HG03442 (cell line): ENCODE measurements around the gene FAM53A.
"Not testable (repeated sequence)": the region's sequence is repeated elsewhere in the genome, so short reads cannot be mapped to it uniquely, and the experiment has no call there.

Source experiments
- ATAC-seq: cut with Tn5 transposase; IDR thresholded peaks from one replicate; pipeline ENCODE4 v1.9.1; 2021; ENCODE audit warnings: mild to moderate bottlenecking, moderate library complexity; ENCODE audit not compliant: unreplicated experiment

FAM53A gene

DNA sequence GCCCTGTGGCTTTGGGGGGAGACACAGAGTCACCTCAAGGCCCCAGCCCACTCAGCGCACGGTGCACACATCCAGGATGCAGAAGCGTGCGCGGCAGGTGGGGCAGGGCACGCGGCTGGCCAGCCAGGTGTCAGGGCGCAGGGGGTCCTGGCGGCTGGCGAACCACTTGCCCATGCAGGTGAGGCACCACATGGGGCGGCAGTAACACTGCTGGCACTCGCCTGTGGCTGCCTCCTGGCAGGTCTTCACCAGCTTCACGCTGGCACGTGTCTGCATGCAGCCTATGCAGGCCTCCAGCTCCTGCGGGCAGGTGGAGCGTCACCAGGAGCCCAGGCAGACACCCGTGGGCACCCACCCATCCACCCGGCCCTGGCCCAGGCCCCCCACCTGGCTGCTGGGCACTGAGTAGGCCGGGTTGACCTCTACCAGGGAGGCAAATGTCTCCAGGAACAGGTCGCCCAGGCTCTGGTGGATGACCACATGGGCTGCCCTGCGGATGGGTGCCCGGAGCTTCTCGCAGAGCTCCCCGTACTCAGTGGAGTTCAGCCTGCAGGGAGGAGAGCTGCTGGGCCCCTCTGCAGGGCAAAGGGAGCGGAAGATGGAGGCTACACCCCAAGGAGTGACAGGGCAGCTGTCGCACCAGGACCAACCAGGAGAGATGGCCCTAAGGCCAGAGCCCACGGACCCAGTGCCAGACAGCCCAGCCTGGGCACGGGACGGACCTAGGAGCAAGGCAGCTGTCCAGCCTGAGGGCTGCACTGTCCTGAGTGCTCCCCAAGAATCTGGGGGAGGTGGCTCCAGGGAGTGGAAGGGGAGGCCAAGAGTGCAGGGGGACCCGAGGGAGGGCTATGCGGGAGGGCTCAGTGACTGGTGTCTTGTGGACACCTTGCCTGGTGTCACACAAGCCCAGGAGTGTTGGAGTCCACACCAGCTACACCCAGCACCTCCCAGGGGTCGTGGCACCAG, 33.3 kb upstream of the FAM53A start:
- ATAC-seq = no peak

- ATAC-seq = no peak
Measured at GRCh38 chr4:1716065-1716945, 32.2 kb upstream of the FAM53A start.

DNA sequence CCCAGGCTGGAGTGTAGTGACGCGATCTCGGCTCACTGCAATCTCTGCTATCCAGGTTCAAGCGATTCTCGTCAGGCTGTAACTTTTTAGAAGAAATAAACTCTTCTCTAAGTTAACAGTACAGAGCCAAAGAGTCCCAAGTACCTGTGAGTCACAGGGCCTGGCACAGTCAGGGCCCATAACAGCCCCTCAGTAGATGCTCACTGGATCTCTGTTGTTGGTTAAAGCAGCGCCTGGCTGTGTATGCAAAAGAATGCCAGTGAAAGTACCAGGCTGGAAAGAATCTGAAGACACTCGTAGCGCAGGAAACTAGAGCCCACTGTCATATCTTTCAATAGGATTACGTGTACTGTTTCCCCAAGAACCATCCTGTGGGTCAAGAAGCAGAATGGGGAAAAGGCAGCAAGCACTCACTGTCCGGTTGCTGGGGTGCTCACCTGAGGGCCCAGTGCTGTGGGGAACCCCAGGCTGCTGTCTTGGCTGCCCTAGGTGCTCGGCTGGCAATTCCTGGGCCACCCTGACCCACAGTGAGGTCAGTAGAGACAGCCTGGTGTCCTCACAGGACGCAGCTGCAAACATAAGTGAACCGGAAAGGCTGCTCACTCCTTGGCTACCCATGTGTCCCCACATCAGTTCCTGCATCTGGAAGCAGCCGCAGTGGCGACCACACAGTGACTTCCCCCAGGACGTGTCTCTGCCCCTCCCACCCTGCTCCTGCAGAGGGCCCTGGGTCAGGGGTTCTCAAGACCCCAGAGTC, 31.1 kb upstream of the FAM53A start:
- ATAC-seq = no peak

- ATAC-seq = no peak
Measured at GRCh38 chr4:1714303-1715001, 30.3 kb upstream of the FAM53A start.

GRCh38 chr4:1713003-1713851, 29.1 kb upstream of the FAM53A start:
- no peak for ATAC-seq

DNA sequence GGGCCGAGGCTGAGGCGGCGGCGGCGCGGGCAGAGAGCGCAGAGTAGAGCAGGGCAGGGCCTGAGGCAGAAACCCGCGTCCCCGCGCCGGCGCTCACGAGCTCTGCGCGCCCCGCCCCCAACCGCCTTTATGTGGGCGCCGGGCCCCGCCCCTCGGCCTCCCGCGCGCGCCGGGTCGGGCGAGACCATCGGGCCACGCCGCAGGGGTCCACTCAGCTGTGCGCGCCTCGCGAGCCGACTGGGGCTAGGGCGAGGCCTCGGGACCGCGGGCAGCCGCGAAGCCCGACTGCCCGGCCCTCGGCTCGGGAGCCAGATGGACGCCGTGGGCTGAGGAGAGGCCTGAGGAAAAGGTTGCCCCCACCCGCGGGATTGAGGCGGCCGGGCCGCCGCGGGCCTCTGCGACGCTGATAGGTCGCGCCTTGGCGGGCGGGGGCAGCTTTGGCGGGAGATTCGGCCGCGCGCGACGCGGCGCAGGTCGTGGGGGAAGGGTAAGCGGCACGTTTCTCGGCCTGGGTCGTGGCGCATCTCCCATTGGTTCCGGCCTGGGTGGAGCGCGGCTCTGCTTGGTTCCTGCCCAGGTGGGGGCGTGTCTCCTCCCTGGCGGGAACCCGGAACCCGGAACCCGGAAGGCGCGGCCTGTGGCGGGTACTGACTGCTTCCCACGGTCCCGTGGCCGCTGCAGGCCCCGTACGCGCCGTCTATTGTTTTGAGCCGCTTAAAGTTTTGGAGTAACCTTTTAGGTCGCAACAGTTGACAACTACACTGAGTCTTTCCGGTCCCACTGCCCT, 28.3 kb upstream of the FAM53A start, which contains the start of gene SLBP:
Gene SLBP, minus strand, starts transcription at position 104 of the 787 bp plus-strand sequence. CDS start 131 bp downstream, outside the sequence.
- ATAC-seq = peak; percentile 73

GRCh38 chr4:1711571-1712215, 27.6 kb upstream of the FAM53A start:
- peak; percentile 9 for ATAC-seq

DNA sequence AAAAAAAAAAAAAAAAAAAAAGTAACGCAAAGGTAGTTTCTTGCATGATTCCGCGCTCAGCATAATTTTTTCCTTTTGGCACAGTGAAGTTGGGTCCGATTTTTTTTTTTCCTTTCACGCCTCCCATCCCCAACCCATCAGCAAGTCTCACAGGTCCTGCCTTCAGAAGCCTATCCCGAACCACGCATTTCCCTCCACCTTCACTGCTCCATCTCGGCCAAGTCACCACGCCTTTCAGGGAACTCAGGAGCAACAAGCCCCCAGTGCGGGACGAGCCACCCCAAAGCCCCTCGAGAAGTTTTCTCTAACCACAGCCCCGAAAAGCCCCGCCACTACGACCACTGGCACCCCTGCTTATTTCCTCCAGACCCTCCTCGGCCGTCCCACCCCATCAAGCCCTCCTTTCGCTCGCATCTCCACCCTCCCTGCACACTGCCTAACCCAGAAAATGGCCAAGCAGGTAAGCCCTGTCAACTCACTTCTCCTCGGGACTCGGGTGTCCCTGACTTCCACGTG, 27.0 kb upstream of the FAM53A start:
- no peak for ATAC-seq

DNA sequence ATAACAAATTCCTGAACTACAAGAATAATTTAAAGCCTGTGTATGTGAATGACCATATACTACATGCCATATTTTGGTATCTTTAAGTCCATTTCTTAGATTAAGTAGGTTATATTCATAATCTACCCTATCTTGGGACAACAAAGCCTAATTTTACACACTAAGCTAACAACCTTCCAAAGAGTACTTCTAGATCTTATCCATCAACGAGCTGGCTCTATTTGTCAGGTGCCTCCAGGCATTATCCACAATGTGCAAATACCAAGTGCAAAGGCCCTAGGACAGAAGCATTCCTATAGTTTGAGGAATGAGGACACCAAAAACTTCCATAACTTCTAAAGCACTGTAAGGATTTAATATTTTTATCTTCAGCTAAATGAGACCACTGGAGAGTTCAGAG, 24.5 kb upstream of the FAM53A start:
- ATAC-seq = no peak

DNA sequence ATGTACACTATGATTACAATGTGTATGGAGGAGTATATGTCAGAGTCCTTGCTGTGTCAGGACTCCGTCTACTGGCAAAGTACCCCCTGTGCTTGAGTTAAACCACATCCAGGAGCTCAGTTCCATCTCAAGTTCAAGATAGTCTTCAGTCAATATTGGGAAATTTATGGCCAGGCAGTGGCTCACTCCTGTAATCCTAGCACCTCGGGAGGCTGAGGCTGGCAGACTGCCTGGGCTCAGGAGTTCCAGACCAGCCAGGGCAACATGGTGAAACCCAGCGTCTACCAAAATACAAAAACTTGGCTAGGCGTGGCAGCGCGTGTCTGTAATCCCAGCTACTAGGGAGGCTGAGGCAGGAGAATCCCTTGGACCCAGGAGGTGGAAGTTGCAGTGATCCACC, 22.2 kb upstream of the FAM53A start:
- no peak for ATAC-seq

DNA sequence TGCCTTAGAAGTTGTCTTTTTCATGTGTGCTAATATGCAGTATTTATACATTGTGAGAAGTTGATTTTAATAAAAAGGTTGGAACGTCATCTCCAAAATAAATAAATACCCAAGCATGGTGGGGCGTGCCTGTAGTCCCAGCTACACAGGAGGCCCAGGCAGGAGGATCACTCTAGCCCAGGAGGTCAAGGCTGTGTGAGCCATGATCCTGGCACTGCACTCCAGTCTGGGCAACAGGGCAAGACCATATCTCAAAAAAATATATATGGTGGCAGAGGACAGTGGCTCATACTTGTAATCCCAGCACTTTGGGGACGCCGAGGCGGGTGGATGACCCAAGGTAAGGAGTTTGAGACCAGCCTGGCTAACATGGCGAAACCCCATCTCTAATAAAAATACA, 21.6 kb upstream of the FAM53A start:
- no peak for ATAC-seq

GRCh38 chr4:1703867-1704266, 19.8 kb upstream of the FAM53A start:
- ATAC-seq = no peak

DNA sequence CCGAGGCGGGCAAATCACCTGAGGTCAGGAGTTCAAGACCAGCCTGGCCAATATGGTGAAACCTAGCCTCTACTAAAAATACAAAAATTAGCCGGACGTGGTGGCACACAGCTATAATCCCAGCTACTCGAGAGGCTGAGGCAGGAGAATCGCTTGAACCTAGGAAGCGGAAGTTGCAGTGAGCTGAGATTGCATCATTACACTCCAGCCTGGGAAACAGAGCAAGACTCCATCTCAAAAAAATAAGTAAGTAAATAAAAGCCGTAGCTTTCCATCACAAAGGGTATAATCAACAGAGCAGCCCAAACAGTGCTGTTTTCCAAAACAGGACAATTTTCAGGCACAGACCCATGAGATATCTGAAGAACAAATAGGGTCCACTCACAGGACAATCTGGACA, 17.6 kb upstream of the FAM53A start:
- ATAC-seq = not testable (repeated sequence)

GRCh38 chr4:1695913-1696312, 11.8 kb upstream of the FAM53A start:
- no peak for ATAC-seq

DNA sequence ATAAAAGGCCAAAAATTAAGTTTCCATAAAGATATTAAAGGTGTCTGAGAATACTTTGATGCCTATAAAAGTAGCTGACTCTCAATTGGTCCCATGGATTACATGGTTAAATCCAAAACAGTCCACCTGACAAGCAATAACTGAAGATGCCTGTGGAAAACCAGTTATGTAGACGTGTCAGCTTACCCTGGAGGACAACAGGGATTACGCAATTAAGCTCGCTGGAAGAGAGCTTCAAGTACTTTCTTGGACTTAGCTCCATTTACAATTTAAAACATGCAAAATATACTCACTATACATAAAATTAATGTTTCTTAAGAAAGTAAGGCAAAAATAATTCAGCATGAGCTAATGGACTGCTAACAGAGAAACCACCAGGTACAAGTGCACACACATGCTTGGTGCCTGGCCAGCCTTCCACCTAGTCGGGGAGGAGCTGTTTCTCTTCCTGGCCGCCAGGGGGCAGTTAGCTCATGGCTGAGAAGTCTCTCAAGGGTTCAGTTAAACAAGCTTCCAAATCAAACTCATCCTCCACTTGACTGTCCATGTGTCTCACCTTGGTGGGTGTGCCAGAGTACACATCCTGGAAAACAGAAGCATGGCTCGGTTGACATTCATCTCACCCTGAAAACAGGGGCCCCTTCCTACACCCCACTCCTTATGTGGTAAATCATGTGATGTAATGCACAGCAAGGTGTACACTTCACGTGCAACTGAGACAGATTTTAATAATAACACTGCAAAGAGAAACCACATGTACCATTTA, 9.2 kb upstream of the FAM53A start:
- ATAC-seq = peak; percentile 59

DNA sequence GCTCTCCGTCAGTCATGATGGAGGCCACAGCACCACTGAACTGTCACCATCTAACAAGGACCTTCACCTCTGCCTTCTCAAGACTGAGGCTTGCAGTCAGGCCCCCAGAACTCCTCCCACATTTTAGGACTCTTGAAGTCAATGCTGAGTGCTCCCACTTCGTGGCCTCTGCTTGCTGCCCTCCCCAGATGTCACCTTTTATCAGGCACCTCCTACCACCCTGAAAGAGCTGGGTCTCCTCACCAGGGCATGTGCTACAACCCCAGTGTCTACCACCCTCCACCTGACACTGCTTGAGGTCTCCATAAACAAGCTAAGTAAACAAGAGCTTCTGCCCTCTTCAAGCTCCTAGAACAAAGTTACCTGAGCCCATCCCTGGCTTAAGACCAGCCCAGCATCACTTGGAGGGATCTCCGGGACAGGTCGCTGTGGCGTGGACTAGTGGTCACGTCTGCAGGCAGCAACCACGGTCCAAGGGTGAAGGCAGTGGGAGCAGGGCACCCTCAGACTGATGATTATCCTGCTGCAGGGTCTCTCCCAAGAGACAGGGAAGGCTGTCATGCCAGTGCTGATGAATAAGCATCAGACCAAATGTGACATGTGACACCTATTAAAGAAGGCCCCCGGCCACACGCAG, 7.7 kb upstream of the FAM53A start:
- no peak for ATAC-seq

DNA sequence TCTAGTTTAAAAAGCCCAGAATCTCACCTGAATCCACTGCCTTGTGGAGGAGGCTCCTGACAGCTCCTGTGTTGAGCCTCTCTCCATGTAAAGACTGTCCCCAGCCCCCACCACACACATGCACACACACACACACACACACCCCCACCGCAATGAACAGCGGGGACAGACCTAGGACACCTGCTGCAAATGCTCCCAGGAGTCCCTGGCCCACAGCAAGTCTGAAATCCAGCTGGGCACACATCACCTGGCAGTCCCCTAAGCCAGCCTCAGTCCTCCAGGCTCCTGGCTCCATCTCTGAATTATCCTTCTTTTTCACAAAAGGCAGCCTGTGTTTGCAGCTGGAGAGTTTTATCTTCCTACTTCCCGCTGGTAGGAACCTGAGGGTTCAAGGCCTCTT, 6.6 kb upstream of the FAM53A start:
- no peak for ATAC-seq
